ENCODE data around the gene ULK4.

GRCh38 chr3:41219424-41219823 is 742.5 kb downstream of the ULK4 start:
- TF ChIP-seq CTCF (conservative IDR thresholded peaks at IDR 0.05) (no peak), EZH2 (IDR thresholded peaks at IDR 0.05; ENCODE audit: low read depth) (no peak)
